GM21526 (cell line): Measurements from ENCODE around the gene AGMAT.

Experiments used
- ATAC-seq: cut with Tn5 transposase; IDR thresholded peaks from one replicate; pipeline ENCODE4 v1.9.1; 2021; ENCODE audit warnings: moderate library complexity; ENCODE audit not compliant: unreplicated experiment, low FRiP score

Gene AGMAT, protein sequence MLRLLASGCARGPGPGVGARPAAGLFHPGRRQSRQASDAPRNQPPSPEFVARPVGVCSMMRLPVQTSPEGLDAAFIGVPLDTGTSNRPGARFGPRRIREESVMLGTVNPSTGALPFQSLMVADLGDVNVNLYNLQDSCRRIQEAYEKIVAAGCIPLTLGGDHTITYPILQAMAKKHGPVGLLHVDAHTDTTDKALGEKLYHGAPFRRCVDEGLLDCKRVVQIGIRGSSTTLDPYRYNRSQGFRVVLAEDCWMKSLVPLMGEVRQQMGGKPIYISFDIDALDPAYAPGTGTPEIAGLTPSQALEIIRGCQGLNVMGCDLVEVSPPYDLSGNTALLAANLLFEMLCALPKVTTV

GRCh38 chr1:15584489-15585363 is at the start of gene AGMAT:
Gene AGMAT, minus strand, starts transcription at chr1:15585051. Its CDS starts 84 bp downstream, at chr1:15584967.
- peak; percentile 53 for ATAC-seq

DNA sequence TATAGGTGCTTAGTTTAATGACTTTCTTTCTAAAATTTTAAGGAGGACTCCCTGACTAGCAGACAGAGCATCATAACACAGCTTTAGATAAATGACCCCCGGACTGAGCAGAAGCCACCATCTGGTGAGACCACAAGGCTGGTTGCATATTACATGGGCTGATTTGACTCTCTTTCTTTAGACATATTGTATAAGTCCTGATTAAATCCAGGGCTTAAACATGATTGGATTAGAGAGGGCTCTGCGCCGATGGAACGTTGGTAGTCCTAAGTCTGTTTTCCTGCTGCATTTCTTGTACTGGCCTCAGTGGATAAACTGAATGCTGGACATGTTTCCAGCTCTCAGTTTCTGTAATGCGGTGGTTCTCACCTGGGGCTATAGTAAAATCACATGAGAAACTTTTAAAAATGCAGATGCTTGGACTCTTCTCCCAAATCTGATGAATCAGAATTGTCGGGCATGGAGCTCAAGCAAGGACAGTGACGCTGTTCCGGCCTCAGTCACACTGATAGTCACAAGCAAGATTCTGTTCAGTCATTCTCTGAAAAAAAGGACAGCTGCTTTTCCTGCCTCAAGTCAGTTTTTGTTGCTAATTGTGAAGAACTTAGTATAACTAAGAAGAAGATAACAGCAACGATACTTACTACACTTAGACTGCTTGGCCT is 49.0 kb upstream of the AGMAT start:
- ATAC-seq: no peak

GRCh38 chr1:15628003-15628402 is 43.2 kb upstream of the AGMAT start:
- no peak for ATAC-seq

GRCh38 chr1:15627343-15627988 is 42.6 kb upstream of the AGMAT start:
- ATAC-seq: no peak

GRCh38 chr1:15626269-15626950 is 41.6 kb upstream of the AGMAT start:
- ATAC-seq: no peak

DNA sequence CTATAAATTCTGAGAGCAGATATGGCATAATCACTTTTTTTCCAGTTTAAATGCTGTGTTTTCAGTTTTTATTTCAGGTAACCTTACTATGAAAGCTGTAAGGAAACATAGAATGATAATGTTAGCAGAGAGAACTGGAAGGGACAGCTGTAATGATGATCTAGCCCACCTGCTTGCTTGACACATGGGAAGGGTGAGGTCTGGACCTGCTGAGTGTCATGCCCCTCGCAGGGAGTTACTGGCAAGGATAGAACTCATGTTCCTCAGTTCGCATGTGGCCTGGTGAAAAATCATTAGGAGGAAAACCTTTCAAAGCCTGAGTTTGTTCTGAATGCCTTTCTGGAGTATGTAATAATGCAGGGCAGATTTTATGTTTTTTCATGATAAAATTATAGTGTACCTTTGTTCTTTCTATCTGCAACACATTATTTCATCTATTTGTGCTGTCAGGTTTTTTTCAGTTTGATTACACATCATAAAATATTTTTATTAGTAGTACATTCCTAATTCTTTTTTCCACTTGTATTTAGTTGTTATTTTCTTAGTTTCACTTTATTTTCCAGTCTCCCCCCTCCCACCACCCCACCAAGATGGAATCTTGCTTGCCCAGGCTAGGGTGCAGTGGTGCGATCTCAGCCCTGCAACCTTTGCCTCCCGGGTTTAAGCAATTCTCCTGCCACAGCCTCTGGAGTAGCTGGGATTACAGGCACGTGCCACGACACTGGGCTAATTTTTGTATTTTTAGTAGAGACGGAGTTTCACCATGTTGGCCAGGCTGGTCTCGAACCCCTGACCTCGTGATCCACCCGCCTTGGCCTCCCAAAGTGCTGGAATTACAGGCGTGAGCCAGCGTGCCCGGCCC is 40.4 kb upstream of the AGMAT start:
- ATAC-seq: no peak

DNA sequence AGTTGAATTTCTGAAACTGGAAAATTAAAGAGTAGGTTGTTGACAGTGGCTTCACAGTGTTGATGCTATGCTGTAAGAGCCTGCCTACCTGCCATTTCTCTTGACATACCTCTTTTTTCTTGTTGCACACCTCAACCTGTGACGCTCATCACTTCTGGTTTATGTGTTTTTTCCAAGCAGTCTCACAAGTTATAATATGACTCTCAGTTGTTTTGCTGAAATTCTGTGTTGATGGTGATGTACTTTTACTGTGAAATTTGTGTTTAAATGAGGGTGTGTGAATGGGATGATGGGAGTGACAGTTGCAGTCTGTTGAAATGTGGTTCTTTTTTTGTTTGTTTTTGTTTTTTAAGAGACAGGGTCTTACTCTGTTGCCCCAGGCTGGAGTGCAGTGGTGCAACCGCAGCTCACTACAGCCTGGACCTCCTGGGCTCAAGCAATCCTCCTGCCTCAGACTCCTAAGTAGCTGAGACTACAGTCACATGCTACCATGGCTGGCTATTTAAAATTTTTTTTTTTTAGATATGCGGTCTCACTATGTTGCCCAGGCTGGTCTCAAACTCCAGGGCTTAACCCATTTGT is 39.4 kb upstream of the AGMAT start:
- no peak for ATAC-seq

DNA sequence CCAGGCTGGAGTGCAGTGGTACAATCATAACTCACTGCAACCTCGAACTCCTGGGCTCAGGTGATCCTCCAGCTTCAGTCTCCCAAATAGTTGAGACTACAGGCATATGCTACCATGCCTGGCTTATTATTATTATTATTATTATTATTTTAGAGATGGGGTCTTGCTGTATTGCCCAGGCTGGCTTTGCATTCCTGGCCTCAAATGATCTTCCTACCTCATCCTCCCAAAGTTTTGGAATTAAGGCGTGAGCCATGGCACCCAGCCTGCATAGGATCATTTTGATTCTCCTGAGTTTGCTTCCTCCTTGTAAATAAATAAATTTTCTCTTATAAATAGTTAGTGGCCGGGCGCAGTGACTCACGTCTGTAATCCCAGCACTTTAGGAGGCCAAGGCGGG is 38.6 kb upstream of the AGMAT start:
- ATAC-seq: no peak

- ATAC-seq: no peak
These were observed 38.0 kb upstream of the AGMAT start for GRCh38 chr1:15622712-15623373.

DNA sequence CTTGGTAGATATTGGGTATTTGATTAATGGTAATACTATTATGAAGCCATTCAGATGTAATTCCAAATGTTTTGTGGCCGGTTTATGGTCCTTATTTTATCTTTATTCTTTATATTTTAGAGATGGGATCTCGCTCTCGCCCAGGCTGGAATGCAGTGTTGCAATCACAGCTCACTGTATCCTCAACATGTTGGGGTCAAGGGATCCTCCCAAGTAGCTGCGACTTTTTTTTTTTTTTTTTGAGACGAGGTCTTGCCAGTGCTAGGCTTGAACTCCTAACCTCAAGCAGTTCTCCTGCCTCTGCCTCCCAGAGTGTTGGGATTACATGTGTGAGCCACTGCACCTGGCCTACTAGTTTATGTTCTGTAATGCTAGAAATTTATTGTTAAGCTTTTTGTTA is 37.1 kb upstream of the AGMAT start:
- ATAC-seq: no peak

GRCh38 chr1:15620902-15621682 is 36.2 kb upstream of the AGMAT start:
- ATAC-seq: no peak

- ATAC-seq: no peak
These were observed 35.3 kb upstream of the AGMAT start for GRCh38 chr1:15620155-15620545.

DNA sequence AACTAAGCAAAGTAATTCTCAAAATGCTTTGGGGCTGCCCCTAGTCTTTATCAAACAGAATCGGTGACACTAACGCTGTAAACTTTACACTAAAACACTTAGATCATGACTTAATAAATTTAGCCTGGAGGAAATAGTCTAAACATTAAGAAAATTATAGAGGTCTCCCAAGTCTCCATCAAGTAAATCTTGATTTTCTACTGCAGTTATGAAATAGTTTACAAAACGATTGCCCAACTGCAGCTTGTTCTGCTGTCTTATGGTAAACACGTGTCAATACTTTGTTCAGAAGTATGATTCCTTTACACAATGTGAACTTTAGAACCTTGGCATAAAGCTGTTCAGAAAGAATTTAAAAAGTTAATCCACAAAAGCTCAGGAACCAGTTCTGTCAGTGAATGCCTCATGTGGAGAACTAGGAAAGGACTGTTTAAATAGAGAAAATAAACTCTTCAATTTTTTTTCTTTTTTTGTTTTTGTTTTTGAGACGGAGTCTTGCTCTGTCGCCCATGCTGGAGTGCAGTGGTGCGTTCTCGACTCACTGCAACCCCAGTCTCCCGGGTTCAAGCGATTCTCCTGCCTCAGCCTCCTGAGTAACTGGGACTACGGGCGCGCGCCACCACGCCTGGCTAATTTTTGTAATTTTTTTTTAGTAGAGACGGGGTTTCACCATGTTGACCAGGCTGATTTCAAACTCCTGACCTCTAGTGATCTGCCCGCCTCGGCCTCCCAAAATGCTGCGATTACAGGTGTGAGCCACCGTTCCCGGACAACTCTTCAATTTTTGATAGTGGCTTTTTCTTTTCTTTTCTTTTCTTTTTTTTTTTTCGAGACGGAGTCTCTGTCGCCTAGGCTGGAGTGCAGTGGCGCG is 34.0 kb upstream of the AGMAT start:
- ATAC-seq: no peak

- peak; percentile 42 for ATAC-seq
These were observed 33.3 kb upstream of the AGMAT start for GRCh38 chr1:15618077-15618654.

DNA sequence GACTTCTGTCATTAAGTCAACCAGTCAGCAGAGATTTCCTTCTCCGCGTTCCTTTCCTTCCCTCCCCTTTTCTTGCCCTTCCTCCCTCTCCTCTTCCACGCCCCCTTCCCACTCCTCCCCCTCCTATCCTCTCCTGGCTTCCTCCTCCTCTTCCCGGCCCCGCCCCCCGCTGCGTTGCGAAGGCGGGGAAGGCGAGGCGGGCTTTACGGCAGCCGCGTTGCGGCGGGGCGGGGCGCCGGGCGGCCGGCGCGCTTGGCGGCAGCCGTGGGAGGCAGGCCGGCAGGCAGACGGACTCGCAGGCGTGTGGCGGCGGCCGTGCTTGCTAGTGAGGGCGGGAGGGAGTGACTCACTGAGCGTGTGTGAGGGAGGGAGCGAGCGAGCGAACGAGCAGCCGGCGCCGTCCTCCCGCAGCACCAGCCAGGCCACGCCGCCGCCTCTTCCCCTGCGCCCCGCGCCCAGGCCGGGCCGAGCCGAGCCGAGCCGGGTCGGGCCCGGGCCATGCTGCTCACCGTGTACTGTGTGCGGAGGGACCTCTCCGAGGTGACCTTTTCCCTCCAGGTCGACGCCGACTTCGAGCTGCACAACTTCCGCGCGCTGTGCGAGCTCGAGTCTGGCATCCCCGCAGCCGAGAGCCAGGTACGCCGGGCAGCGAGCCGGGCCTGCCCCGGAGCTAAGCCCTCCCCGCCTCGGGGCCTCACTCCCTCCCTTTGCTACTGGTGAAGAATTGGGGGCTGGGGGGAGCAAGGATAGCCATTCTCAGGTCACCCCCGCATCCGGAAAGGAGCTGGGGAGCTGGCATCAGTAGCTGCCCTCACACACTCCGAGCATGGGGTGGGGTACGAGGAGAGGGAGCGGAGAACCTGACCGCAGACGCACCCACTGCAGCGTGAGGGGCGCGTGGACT is 32.6 kb upstream of the AGMAT start, which contains the start of gene DDI2:
Gene DDI2, plus strand, starts transcription at position 286 of the 904 bp plus-strand sequence. Its CDS starts 213 bp downstream, at position 499.
- ATAC-seq: peak; percentile 63
